Thyroid gland (tissue), 4 donors: Measurements from ENCODE around the gene SMOC1. TPM values are rescaled to one million over a fixed set of nuclear protein-coding genes. Genes with fewer than 3 reads are reported as not detected.

Experiments
- DNase-seq, 2 donors: peaks; one replicate each; pipeline ENCODE4 v3.0.0-alpha.2; 2019
- H3K27ac ChIP-seq, 3 donors: fragments of 200-600 bp; sonication (generic); 1 replicate in 2 of 3; 2 replicates in 1 of 3; pipeline ENCODE4 v1.5.1; 2016 to 2019; ENCODE audit warnings: mild to moderate bottlenecking in 1 of 3, moderate library complexity in 1 of 3
- H3K27me3 ChIP-seq: fragments of 200-600 bp; sonication (generic); one replicate; pipeline ENCODE4 v1.5.1; 2019
- H3K36me3 ChIP-seq, 2 donors: fragments of 200-600 bp; sonication (generic); one replicate each; pipeline ENCODE4 v1.5.1; 2016 to 2019
- H3K4me1 ChIP-seq, 2 donors: fragments of 200-600 bp; sonication (generic); one replicate each; pipeline ENCODE4 v1.5.1; 2017 to 2019
- H3K4me3 ChIP-seq, 3 donors: fragments of 200-600 bp; sonication (generic); replicated peaks in 1 of 3; 1 replicate in 2 of 3; 2 replicates in 1 of 3; pipeline ENCODE4 v1.5.1; 2016; ENCODE audit warnings: mild to moderate bottlenecking in 1 of 3
- H3K9me3 ChIP-seq: fragments of 200-600 bp; sonication (generic); one replicate; pipeline ENCODE4 v1.5.1; 2017
- POLR2A ChIP-seq, 2 donors: fragments of 450-650 bp; IDR thresholded peaks; one replicate each; pipeline ENCODE4 v1.6.1; 2017; ENCODE audit warnings: antibody characterized with exemption in 2 of 2, mild to moderate bottlenecking in 2 of 2, moderate library complexity in 1 of 2
- WGBS, 2 donors: methylation state at CpG; one replicate each; pipeline ENCODE4 v1.1.5; 2017; 5-methylcytosine and 5-hydroxymethylcytosine counted together
- intact Hi-C: fragments of 100-400 bp; cut with DNase I; formaldehyde crosslinking; loops from one replicate; pipeline ENCODE4 v1.15.1; 2023
- total RNA-seq, 4 donors: library from RNA; depleted of rRNA; stranded (reverse); fragments of >200 nt; gene quantifications; one replicate each; pipeline ENCODE4 v1.2.3, GENCODE V29; 2016
- TF ChIP-seq, protein P1 (sequence below), 6 experiments: fragments of 200-600 bp in 3 of 6; fragments of 450-650 bp in 3 of 6; sonication (generic) in 3 of 6; IDR thresholded peaks; one replicate each; pipeline ENCODE4 v1.5.1; 2016 to 2019; ENCODE audit warnings: antibody characterized with exemption in 6 of 6, mild to moderate bottlenecking in 2 of 6, inconsistent platforms in 1 of 6, moderate library complexity in 1 of 6

SMOC1 gene
- total RNA-seq, 4 donors from 2014 or later, result 3.4 to 7.3 (median 3.7) TPM

DNA sequence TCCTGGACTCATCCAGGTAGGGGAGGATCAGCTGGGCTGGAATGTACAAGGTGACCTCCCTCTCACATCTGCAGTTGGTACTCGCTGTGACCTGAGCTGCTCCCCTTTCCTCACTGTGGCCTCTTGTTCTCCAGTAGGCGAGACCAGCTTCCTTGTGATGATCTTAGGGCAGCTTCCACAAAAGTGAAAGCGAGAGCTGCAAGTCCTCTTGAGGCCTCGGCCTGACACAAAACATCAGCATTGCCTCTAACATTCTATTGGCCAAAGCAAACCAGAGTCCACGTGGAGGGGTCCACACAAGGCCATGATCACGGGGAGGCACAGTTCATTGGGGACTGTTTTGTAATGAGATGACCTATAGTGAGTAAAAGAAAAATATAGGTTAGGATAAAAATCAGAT, 127.5 kb downstream of the SMOC1 start:
- WGBS, 2 donors, result 89 to 91% methylated on average over 6 of the region's 6 CpGs
- H3K27me3 ChIP-seq, result no peaks in the 10 kb centered on the region
- intact Hi-C loops, result no loop called here
- TF ChIP-seq, protein P1, sequence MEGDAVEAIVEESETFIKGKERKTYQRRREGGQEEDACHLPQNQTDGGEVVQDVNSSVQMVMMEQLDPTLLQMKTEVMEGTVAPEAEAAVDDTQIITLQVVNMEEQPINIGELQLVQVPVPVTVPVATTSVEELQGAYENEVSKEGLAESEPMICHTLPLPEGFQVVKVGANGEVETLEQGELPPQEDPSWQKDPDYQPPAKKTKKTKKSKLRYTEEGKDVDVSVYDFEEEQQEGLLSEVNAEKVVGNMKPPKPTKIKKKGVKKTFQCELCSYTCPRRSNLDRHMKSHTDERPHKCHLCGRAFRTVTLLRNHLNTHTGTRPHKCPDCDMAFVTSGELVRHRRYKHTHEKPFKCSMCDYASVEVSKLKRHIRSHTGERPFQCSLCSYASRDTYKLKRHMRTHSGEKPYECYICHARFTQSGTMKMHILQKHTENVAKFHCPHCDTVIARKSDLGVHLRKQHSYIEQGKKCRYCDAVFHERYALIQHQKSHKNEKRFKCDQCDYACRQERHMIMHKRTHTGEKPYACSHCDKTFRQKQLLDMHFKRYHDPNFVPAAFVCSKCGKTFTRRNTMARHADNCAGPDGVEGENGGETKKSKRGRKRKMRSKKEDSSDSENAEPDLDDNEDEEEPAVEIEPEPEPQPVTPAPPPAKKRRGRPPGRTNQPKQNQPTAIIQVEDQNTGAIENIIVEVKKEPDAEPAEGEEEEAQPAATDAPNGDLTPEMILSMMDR (IDR thresholded peaks at IDR 0.05), result no peak
- H3K4me1 ChIP-seq, result no peaks in the 10 kb centered on the region
- H3K4me3 ChIP-seq, result no peak overlapping the region
- no peaks in the 10 kb centered on the region for H3K9me3 ChIP-seq
- no peaks in the 10 kb centered on the region for H3K36me3 ChIP-seq
- no peak for DNase-seq
- no peak overlapping the region for H3K27ac ChIP-seq

DNA sequence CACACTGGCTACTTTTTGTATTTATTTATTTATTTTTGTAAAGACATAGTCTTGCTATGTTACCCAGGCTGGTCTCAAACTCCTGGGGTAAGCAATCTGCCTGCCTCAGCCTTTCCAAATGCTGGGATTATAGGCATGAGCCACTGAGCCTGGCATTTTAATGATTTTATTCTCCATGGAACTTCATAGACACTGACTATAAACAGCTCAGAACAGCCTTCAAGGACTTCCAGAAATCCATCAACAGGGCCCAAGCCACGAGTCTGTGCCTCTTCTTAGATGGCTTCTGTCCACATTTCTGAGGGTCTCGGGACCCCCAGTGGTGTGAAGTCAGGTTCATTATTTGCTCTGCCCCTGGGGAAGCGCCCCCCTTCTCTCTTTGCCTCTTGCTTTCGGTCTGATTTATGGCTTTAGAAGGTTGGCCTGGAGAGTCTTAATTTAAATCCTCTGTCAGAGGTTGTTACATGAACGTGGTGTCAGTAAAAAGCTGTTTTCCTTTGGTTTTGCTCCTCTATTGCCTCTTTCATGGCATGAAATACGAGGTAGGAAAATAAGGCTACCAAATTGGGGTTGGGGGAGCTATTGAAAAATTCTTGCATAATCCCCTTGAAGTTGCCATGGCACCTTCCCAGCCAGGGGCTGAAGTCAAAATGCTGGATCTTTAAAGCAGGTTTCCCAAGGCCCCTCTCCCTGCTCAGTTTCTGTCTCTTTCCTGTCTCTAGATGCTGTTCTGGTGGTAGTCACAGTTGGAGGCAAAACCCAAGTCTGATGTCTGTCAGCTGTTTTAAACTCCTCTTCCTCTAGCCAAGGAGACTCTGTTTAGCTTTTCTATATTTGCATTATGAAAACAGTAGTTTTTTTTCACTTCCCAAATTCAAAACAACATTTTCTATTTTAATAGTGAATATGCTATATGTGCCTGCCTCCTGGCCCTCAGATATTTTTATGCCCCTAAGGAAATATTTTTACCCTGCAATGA, 129.4 kb downstream of the SMOC1 start:
- no peak for DNase-seq
- no peaks in the 10 kb centered on the region for H3K27me3 ChIP-seq
- no peaks in the 10 kb centered on the region for H3K4me1 ChIP-seq
- H3K4me3 ChIP-seq, result no peak overlapping the region
- intact Hi-C loops, result no loop called here
- H3K9me3 ChIP-seq, result no peaks in the 10 kb centered on the region
- no peaks in the 10 kb centered on the region for H3K36me3 ChIP-seq
- H3K27ac ChIP-seq, result no peak overlapping the region
- 68 to 69% methylated on average over 5 to 6 of the region's 6 CpGs for WGBS, 2 donors
- no peak for TF ChIP-seq POLR2A (IDR thresholded peaks at IDR 0.05)
- TF ChIP-seq, protein P1 (IDR thresholded peaks at IDR 0.05), result no peak

DNA sequence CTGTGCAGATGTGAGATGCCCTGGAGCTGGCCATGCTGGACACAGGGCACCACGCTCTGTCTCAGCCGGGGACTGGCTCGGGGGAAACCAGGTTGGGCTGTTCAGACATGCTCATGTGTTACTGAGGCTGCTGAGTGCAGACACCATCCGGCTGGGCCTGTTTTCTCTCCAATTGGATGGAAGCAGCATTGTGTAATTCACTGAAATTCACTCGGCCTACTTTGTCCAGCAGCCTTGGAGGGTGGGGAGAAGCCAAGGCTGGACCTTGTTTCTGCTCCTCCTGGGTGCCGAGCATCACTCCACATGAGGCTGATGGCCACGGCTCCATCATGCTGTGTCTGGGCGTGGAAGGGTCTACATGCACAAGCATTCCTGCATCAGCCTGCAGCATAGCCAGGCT, 130.7 kb downstream of the SMOC1 start:
- Histone ChIP-seq H3K27ac (no peak overlapping the region), H3K27me3 (no peaks in the 10 kb centered on the region), H3K4me3 (no peak overlapping the region), H3K36me3 (no peaks in the 10 kb centered on the region), H3K4me1 (no peaks in the 10 kb centered on the region), H3K9me3 (no peaks in the 10 kb centered on the region)
- TF ChIP-seq, protein P1 (IDR thresholded peaks at IDR 0.05), result no peak
- TF ChIP-seq POLR2A (IDR thresholded peaks at IDR 0.05), result no peak
- no peak for DNase-seq
- intact Hi-C loops, result no loop called here
- WGBS, 2 donors, result 70 to 71% methylated on average over 4 to 8 of the region's 8 CpGs

DNA sequence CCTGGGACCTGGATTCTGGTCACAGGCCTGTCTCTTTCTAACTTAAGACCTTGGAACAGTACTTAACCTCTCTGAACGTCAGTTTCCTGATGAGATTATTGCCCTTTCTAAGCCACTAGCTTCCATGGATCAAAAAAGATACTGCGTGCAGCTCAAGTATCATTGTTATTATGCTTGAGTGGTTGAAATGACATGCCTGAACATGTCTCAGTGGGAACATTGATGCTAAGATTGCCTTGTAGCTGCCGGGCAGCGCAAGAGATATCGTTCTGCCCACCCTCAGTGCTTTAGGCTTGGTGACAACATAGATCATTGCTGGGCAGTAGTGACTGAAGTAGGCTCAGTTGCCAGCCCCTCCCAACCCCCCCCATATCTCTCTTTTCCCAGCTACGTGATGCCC, 131.9 kb downstream of the SMOC1 start:
- DNase-seq, result no peak
- 81 to 85% methylated on average over 6 of the region's 6 CpGs for WGBS, 2 donors
- TF ChIP-seq, protein P1 (IDR thresholded peaks at IDR 0.05), result no peak
- TF ChIP-seq POLR2A (IDR thresholded peaks at IDR 0.05), result no peak
- H3K36me3 ChIP-seq, result no peaks in the 10 kb centered on the region
- no peaks in the 10 kb centered on the region for H3K9me3 ChIP-seq
- no peaks in the 10 kb centered on the region for H3K4me1 ChIP-seq
- no peak overlapping the region for H3K27ac ChIP-seq
- intact Hi-C loops, result no loop called here
- no peaks in the 10 kb centered on the region for H3K27me3 ChIP-seq
- no peak overlapping the region for H3K4me3 ChIP-seq

DNA sequence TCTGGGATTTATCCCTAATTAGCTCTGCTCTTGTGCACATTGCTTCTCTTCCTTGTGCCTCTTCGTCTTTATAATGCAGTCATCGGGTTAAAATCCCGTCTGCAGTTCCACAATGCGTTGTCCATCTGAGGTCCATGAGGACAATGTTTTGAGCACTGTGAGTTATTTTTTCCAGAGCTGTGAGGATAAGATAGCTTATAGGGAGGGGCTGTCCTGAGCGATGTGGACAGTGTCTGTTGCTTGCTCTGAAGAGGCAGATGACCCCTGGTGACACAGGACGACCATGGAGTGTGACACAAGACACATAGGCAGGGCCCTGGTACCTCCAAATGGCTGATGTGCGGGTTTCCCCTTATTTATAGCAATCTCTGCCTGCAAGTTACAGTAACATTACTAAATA, 132.5 kb downstream of the SMOC1 start:
- no peak for DNase-seq
- no peaks in the 10 kb centered on the region for H3K27me3 ChIP-seq
- no peaks in the 10 kb centered on the region for H3K9me3 ChIP-seq
- TF ChIP-seq, protein P1 (IDR thresholded peaks at IDR 0.05), result no peak
- no peak for TF ChIP-seq POLR2A (IDR thresholded peaks at IDR 0.05)
- intact Hi-C loops, result no loop called here
- H3K27ac ChIP-seq, result no peak overlapping the region
- H3K36me3 ChIP-seq, result no peaks in the 10 kb centered on the region
- 93% methylated on average over 7 of the region's 7 CpGs for WGBS, 2 donors
- H3K4me3 ChIP-seq, result no peak overlapping the region
- H3K4me1 ChIP-seq, result no peaks in the 10 kb centered on the region
